HepG2 (cell line): Measurements from ENCODE around the gene TXLNA. TPM values are rescaled to one million over a fixed set of nuclear protein-coding genes. Genes with fewer than 3 reads are reported as not detected.

Experiments
- ATF7-NPFF ChIP-seq: sonication (generic); formaldehyde crosslinking; IDR thresholded peaks from 2 replicates; pipeline ENCODE4 v1.8.1; 2023; ENCODE audit warnings: mild to moderate bottlenecking, low read depth, missing genetic modification reagents, moderate library complexity
- FOXK1 ChIP-seq: sonication (generic); formaldehyde crosslinking; IDR thresholded peaks from 2 replicates; pipeline ENCODE4 v1.4.0; 2020; ENCODE audit warnings: low read depth, missing genetic modification reagents, borderline replicate concordance
- KLF12 ChIP-seq: sonication (generic); formaldehyde crosslinking; IDR thresholded peaks from 2 replicates; pipeline ENCODE4 v1.4.0; 2020; ENCODE audit warnings: missing genetic modification reagents, borderline replicate concordance
- NFE2 ChIP-seq: sonication (generic); formaldehyde crosslinking; IDR thresholded peaks from 2 replicates; pipeline ENCODE4 v1.4.0; 2020; ENCODE audit warnings: missing genetic modification reagents
- RARG ChIP-seq: sonication (generic); formaldehyde crosslinking; IDR thresholded peaks from 2 replicates; pipeline ENCODE4 v1.4.0; 2020; ENCODE audit warnings: low read depth, mild to moderate bottlenecking, missing genetic modification reagents
- RBM22 ChIP-seq: fragments of 200-400 bp; formaldehyde crosslinking; optimal IDR thresholded peaks from 2 replicates; pipeline ENCODE3; 2017; ENCODE audit warnings: mild to moderate bottlenecking, low read length, moderate library complexity
- SMARCC2 ChIP-seq: fragments of 450-650 bp; IDR thresholded peaks from 2 replicates; pipeline ENCODE4 v1.6.1; 2017; ENCODE audit warnings: antibody characterized with exemption, mild to moderate bottlenecking
- SP1 ChIP-seq, 2 experiments: fragments of 450-650 bp in 1 of 2; sonication (generic) in 1 of 2; formaldehyde crosslinking in 1 of 2; IDR thresholded peaks; 2 replicates each; pipeline versions ENCODE4 v1.4.0 to v1.6.1; 2016 to 2020; ENCODE audit warnings: missing genetic modification reagents in 1 of 2
- SRF ChIP-seq: IDR thresholded peaks from 2 replicates; pipeline ENCODE4 v1.6.1; 2011; ENCODE audit warnings: mild to moderate bottlenecking, low read depth, low read length, moderate library complexity
- THAP11 ChIP-seq: IDR thresholded peaks from 2 replicates; pipeline ENCODE4 v1.6.1; 2016; ENCODE audit warnings: missing biosample characterization, missing genetic modification reagents
- ZNF224 ChIP-seq: sonication (generic); formaldehyde crosslinking; IDR thresholded peaks from 2 replicates; pipeline ENCODE4 v1.5.0; 2020; ENCODE audit warnings: mild to moderate bottlenecking, missing genetic modification reagents
- ZNF775 ChIP-seq: sonication (generic); formaldehyde crosslinking; IDR thresholded peaks from 2 replicates; pipeline ENCODE4 v1.4.0; 2020; ENCODE audit warnings: missing genetic modification reagents, mild to moderate bottlenecking, moderate library complexity, borderline replicate concordance
- ZNF850 ChIP-seq: sonication (generic); formaldehyde crosslinking; conservative IDR thresholded peaks from 2 replicates; pipeline ENCODE4 v1.9.0; 2021; ENCODE audit warnings: mild to moderate bottlenecking, missing genetic modification reagents
- polyA plus RNA-seq, 8 experiments: library from polyadenylated mRNA; depleted of rRNA in 3 of 8; stranded (reverse) in 7 of 8; unstranded in 1 of 8; fragments of >200 nt; fragmentation: Illumina TruSeq in 4 of 8; extraction: Trizol in 4 of 8; gene quantifications; 2 replicates each; pipeline versions ENCODE4 v1.2.1 to v1.2.3, GENCODE V29; 2011 to 2016; ENCODE audit warnings: low read depth in 4 of 8, missing spikeins in 1 of 8, mixed read lengths in 1 of 8; ENCODE audit not compliant: insufficient read depth in 1 of 8
- total RNA-seq, 5 experiments: library from RNA; depleted of rRNA; stranded (reverse); fragments of >200 nt; fragmentation: Illumina TruSeq; extraction: Trizol; gene quantifications; 2 replicates each; pipeline ENCODE4 v1.2.3, GENCODE V29; 2016; ENCODE audit warnings: low read depth in 1 of 5
- TF ChIP-seq, protein P1 (sequence below): sonication (generic); formaldehyde crosslinking; IDR thresholded peaks from 2 replicates; pipeline ENCODE4 v1.4.0; 2020; ENCODE audit warnings: low read depth, mild to moderate bottlenecking, missing genetic modification reagents
- TF ChIP-seq, protein P2 (sequence below): IDR thresholded peaks from 2 replicates; pipeline ENCODE4 v1.6.1; 2016; ENCODE audit warnings: missing genetic modification reagents, missing compliant biosample characterization
- TF ChIP-seq, protein P3 (sequence below): sonication (generic); formaldehyde crosslinking; IDR thresholded peaks from 2 replicates; pipeline ENCODE4 v1.4.0; 2020; ENCODE audit warnings: missing genetic modification reagents
- TF ChIP-seq, protein P4 (sequence below): sonication (generic); formaldehyde crosslinking; IDR thresholded peaks from 2 replicates; pipeline ENCODE4 v1.5.0; 2020; ENCODE audit warnings: missing genetic modification reagents, mild to moderate bottlenecking, borderline replicate concordance
- TF ChIP-seq, protein P5 (sequence below): sonication (generic); formaldehyde crosslinking; IDR thresholded peaks from 2 replicates; pipeline ENCODE4; 2020; ENCODE audit warnings: missing genetic modification reagents, mild to moderate bottlenecking, borderline replicate concordance
- TF ChIP-seq, protein P6 (sequence below): sonication (generic); formaldehyde crosslinking; IDR thresholded peaks from 2 replicates; pipeline ENCODE4 v1.4.0; 2020; ENCODE audit warnings: mild to moderate bottlenecking, missing genetic modification reagents
- TF ChIP-seq, protein P7 (sequence below): sonication (generic); formaldehyde crosslinking; IDR thresholded peaks from 2 replicates; pipeline ENCODE4 v1.4.0; 2020; ENCODE audit warnings: mild to moderate bottlenecking, missing genetic modification reagents

Gene TXLNA
- total and polyA plus RNA-seq, 2 of the 13 experiments (the other 11 are each of a cell fraction or from before 2014, with no cell fraction given) = 29.6 to 67.8 TPM

DNA sequence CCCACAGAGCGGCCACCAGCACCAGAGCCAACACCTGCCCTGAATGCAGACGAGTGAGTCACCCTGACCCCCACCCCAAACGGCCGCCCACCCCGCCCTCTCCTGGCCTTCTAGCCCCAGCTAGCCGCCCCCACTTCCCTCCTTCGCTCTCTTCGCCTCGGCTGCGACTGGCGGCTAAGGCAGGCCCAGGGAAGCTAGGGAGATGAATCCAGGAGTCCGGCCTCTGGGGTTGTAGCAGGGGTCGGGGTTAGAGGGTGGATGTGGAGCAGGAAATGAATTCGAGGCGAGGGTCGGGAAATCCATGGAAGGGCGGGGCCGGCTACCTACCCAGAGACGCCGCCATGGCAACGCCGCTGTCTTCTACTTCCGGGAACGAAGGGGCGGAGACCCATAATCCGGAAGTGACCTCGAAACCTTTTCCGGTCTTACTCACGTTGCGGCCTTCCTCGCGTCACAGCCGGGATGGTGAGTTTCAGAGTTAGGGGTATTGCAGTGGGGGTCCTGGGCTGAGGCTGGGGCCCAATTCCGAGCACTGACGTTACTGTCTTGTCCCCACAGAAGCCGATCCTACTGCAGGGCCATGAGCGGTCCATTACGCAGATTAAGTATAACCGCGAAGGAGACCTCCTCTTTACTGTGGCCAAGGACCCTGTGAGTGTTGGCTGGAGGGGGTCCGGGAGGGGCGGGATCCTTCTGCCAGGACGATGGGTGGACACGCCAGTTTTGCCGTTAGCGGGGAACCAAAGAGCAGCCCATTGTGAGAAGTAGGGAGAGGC, 42.7 kb downstream of the TXLNA start, which contains the start of the genes EIF3I and TMEM234 (continued):
- TF ChIP-seq KLF12 (CRISPR knock-in tag) (peak; percentile 95), ATF7-NPFF (CRISPR knock-in tag) (peak; percentile 48; the same call in 1 of the 2 replicates), RBM22 (peak; percentile 92), RARG (CRISPR knock-in tag) (no peak), ZNF224 (CRISPR knock-in tag) (peak; percentile 79; the same call in 1 of the 2 replicates), THAP11 (CRISPR knock-in tag) (peak; percentile 89), NFE2 (CRISPR knock-in tag) (no peak), FOXK1 (CRISPR knock-in tag) (0 out of 2 replicates have a peak, but pooled peaks have one; percentile 45), ZNF775 (no peak), ZNF850 (peak; percentile 76; the same call in 1 of the 2 replicates), SRF (0 out of 2 replicates have a peak, but pooled peaks have one; percentile 5), SP1 (IDR thresholded peaks at IDR 0.05) (no peak), SP1 (CRISPR knock-in tag; IDR thresholded peaks at IDR 0.05) (peak; percentile 52), SMARCC2 (no peak)
- TF ChIP-seq, protein P1, sequence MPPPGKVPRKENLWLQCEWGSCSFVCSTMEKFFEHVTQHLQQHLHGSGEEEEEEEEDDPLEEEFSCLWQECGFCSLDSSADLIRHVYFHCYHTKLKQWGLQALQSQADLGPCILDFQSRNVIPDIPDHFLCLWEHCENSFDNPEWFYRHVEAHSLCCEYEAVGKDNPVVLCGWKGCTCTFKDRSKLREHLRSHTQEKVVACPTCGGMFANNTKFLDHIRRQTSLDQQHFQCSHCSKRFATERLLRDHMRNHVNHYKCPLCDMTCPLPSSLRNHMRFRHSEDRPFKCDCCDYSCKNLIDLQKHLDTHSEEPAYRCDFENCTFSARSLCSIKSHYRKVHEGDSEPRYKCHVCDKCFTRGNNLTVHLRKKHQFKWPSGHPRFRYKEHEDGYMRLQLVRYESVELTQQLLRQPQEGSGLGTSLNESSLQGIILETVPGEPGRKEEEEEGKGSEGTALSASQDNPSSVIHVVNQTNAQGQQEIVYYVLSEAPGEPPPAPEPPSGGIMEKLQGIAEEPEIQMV = no peak
- TF ChIP-seq, protein P2, sequence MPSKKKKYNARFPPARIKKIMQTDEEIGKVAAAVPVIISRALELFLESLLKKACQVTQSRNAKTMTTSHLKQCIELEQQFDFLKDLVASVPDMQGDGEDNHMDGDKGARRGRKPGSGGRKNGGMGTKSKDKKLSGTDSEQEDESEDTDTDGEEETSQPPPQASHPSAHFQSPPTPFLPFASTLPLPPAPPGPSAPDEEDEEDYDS = 0 out of 2 replicates have a peak, but pooled peaks have one; percentile 42
- TF ChIP-seq, protein P3, sequence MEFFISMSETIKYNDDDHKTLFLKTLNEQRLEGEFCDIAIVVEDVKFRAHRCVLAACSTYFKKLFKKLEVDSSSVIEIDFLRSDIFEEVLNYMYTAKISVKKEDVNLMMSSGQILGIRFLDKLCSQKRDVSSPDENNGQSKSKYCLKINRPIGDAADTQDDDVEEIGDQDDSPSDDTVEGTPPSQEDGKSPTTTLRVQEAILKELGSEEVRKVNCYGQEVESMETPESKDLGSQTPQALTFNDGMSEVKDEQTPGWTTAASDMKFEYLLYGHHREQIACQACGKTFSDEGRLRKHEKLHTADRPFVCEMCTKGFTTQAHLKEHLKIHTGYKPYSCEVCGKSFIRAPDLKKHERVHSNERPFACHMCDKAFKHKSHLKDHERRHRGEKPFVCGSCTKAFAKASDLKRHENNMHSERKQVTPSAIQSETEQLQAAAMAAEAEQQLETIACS (CRISPR knock-in tag) = no peak
- TF ChIP-seq, protein P4, sequence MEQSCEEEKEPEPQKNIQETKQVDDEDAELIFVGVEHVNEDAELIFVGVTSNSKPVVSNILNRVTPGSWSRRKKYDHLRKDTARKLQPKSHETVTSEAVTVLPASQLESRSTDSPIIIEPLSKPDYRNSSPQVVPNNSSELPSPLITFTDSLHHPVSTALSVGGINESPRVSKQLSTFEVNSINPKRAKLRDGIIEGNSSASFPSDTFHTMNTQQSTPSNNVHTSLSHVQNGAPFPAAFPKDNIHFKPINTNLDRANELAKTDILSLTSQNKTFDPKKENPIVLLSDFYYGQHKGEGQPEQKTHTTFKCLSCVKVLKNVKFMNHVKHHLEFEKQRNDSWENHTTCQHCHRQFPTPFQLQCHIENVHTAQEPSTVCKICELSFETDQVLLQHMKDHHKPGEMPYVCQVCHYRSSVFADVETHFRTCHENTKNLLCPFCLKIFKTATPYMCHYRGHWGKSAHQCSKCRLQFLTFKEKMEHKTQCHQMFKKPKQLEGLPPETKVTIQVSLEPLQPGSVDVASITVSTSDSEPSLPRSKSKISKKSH = peak; percentile 37; the same call in 1 of the 2 replicates
- TF ChIP-seq, protein P5, sequence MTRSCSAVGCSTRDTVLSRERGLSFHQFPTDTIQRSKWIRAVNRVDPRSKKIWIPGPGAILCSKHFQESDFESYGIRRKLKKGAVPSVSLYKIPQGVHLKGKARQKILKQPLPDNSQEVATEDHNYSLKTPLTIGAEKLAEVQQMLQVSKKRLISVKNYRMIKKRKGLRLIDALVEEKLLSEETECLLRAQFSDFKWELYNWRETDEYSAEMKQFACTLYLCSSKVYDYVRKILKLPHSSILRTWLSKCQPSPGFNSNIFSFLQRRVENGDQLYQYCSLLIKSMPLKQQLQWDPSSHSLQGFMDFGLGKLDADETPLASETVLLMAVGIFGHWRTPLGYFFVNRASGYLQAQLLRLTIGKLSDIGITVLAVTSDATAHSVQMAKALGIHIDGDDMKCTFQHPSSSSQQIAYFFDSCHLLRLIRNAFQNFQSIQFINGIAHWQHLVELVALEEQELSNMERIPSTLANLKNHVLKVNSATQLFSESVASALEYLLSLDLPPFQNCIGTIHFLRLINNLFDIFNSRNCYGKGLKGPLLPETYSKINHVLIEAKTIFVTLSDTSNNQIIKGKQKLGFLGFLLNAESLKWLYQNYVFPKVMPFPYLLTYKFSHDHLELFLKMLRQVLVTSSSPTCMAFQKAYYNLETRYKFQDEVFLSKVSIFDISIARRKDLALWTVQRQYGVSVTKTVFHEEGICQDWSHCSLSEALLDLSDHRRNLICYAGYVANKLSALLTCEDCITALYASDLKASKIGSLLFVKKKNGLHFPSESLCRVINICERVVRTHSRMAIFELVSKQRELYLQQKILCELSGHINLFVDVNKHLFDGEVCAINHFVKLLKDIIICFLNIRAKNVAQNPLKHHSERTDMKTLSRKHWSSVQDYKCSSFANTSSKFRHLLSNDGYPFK (CRISPR knock-in tag) = peak; percentile 86; the same call in 1 of the 2 replicates
- TF ChIP-seq, protein P6, sequence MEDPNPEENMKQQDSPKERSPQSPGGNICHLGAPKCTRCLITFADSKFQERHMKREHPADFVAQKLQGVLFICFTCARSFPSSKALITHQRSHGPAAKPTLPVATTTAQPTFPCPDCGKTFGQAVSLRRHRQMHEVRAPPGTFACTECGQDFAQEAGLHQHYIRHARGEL (CRISPR knock-in tag) = no peak
- TF ChIP-seq, protein P7, sequence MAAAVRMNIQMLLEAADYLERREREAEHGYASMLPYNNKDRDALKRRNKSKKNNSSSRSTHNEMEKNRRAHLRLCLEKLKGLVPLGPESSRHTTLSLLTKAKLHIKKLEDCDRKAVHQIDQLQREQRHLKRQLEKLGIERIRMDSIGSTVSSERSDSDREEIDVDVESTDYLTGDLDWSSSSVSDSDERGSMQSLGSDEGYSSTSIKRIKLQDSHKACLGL (CRISPR knock-in tag) = peak; percentile 28; the same call in 1 of the 2 replicates
